GM10266 (cell line): Measurements from ENCODE around the gene ARHGAP44.

ENCODE experiments used
- DNase-seq: peaks from one replicate; pipeline ENCODE4 v3.0.0; 2012; ENCODE audit errors: extremely low spot score
- TF ChIP-seq, protein P1 (sequence below): IDR thresholded peaks from 2 replicates; pipeline ENCODE4 v1.5.1; 2012; ENCODE audit warnings: mild to moderate bottlenecking, low read depth; ENCODE audit not compliant: control insufficient read depth, insufficient read depth; ENCODE audit errors: missing control alignments

The ARHGAP44 gene

DNA sequence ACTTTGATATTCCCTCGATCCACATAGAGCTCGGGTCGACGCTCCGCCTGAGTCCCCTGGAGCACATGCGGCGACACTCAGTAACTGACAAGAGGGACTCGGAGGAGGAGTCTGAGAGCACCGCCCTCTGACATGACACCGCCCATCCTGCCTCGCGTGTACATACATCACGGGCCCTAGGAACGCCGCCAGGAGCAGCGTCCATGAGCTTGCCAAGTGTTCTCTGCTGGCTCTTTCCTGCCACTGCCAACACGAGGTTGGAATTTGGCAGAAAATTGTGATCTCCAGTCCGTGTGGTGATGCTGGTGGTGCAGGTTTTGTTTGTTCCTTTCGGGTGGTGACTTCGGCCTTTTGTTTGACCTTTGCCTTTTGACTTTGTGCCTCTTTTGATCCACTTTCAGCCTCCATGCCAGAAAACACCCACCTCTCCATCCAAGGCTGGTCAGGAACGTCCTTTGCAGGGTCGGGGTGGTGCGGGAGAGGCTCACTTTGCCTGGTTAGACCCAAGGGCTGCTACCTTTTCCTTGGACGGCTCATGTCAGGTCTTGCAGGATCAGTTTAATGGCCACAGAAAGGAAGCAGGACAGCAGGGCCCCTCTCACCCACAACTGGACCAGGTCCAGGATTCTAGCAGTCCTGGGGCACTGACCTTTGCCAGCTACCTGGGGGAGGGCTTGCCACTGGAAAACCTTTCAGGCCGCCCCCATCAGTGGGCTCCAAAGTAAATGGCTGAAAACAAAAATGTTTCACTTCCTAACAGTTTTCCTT lies 200.9 kb downstream of the ARHGAP44 start:
- DNase-seq, result no peak
- TF ChIP-seq, protein P1, sequence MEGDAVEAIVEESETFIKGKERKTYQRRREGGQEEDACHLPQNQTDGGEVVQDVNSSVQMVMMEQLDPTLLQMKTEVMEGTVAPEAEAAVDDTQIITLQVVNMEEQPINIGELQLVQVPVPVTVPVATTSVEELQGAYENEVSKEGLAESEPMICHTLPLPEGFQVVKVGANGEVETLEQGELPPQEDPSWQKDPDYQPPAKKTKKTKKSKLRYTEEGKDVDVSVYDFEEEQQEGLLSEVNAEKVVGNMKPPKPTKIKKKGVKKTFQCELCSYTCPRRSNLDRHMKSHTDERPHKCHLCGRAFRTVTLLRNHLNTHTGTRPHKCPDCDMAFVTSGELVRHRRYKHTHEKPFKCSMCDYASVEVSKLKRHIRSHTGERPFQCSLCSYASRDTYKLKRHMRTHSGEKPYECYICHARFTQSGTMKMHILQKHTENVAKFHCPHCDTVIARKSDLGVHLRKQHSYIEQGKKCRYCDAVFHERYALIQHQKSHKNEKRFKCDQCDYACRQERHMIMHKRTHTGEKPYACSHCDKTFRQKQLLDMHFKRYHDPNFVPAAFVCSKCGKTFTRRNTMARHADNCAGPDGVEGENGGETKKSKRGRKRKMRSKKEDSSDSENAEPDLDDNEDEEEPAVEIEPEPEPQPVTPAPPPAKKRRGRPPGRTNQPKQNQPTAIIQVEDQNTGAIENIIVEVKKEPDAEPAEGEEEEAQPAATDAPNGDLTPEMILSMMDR, result no peak

DNA sequence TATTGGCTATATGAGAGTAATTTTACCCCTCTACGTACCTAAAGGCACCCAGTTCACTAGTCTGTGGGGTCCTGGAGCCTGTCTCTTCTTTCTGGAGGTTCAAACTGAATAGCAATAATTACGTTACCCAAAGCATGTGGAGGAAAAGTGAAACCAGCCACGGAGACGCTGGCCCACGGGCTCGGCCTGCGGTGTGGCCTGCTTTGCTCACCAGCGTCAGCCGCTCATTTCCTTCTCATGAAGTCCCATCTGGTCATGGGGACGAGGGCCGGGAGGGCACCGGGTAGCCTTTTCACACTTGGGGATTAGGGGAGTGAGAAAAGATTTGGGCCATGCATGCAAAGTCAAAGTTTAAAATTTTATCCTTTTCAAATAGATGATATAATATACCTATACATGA lies 201.6 kb downstream of the ARHGAP44 start:
- TF ChIP-seq, protein P1, result no peak

DNA sequence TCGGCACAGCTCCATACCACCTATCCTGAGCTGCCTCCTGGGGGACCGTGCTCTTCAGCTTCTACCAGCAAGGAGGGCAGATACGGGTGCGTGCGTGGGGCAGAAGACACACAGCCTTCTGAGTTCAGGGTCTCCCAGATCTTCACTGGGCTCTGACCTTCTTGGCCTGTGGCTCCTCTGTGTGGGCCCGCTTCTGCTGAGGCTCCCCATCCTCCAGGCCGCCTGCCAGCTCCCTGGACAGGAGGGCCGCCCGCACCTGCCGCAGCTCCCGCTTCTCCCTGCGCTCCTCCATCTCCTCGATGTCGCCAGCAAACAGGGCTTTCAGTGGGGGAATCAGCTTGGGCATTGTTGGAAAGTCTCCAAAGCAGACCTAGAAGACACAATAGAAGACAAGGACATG lies 203.4 kb downstream of the ARHGAP44 start:
- no peak for DNase-seq
- TF ChIP-seq, protein P1, result no peak

More for the DNA sequence above, 201.6 kb downstream of the ARHGAP44 start:
- DNase-seq, result no peak

DNA sequence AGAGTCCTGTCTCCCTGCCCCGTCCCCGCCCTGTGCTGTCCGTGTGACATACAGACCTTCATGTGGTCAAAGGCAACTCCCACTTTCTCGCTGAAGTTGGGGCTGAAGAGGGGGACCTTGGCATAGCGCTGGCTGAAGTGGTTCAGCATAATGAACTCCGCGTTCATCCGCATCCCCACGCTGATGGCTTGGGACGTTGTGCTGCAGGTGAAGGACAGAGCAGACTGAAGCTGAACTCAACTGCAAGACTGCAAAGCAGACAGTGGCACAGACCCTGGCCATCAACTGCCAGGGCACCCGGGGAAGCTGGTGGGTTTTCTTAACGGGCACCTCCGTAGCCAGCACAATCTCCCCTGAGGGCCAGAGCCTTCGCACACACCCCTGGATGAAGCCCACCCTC lies 204.3 kb downstream of the ARHGAP44 start:
- TF ChIP-seq, protein P1, result no peak
- DNase-seq, result no peak

DNA sequence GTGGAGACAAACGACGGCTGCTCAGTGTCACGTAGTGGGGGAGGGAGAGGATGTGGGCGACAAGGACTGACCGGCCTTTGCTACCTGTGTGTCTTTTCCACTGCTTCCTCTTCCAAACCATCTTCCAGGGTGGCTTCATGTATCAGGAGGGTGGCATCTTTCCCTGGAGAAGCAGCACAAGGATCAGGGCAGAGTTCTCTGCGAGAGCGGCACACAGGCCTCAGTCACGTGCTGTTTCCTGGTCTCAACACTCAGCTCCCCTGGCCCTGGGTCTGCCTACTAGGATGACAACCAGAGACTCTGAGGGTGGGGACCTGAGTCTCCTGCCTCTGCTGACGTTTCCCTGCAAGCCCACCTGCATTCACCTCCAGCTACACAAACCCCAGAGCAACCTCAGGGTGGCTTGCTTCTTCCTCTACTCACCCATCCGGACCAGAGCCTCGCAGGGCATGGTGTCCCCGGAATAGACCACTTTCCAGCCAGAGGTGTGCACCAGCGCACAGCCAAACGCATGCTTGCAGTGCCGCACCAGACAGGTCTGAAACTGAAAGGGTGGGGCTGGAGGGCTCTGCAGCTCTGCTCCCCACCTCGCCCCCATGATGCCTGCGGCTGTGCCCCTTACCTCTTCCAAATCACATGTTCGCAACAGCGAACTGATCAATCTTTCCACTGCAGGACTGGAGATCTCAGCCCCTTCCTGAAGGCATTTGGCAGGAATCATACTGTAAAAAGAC lies 205.2 kb downstream of the ARHGAP44 start:
- TF ChIP-seq, protein P1, result no peak
- no peak for DNase-seq

DNA sequence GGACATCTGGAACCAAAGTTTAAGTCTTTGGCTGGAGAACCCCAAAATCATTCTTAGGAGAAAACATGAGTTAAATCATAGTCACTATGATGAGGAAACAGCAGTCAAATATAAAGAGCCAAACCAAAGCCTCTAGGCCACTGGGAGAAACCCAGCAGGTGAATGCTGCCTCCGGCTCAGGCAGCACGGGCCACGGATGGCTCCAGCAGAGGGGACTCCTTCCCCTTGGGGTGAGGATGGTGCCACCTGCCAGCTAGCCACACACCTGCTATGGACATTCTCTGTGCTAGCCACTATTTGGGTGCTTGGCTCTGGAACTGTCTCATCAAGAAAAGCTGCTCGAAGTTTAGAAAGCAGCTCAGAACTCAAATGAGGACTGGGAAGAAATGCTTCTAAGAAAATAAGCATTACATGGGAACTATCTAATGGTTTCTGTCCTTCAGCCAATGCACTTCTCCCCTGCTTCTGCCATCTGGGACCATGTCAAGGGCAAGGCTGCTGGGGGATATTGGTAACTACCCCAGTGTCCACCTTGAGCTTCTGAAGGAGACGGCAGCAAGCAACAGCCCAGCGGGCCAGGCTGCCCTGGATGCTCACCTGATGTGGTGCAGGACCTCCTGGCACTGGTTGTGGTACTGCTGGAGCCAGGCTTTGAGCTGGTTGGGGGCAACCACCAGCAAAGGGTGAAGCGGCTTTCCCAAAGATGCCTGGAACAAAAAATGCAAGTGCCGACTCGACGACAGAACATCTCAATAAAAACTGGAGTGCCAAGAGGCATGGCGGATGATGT lies 206.0 kb downstream of the ARHGAP44 start:
- no peak for DNase-seq
- TF ChIP-seq, protein P1, result no peak
